ENCODE data around the gene OTOS. TPM values are rescaled to one million over a fixed set of nuclear protein-coding genes. Genes with fewer than 3 reads are reported as not detected.
A peak's percentile ranks its signal among the peaks of the same experiment; 100 is the strongest.

OTOS gene
- total RNA-seq, 1 donor from 2014 or later, result not detected

GRCh38 chr2:240135706-240136012 is 4.8 kb downstream of the OTOS start:
- no peak for ATAC-seq

DNA sequence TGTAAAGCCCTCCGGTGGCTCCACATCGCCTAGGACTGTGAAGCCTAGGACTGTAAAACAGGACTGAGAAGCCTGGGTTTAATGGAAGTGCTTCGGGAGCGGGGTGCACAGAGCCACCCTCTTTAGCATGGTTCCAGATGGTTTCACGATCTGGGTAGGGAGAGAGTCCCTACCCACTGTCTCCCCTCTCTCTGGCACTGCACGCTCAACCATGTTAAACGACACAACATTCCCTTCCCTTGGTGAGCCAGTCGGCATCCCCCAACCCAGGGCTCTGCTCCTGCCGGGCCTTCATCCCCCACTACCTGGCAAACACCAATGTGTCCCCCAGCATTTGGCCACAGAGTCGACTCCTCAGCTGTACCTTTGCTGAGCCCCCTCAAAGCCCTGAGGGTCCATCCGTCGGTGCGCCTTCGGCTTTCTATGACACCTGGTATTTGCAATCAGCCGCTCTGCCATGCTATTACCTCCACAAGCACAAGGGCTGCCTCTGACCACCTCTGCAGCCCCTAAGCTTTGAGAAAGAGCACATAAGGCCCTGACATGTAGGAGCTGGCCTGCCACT is 5.4 kb downstream of the OTOS start:
- ATAC-seq, result no peak

DNA sequence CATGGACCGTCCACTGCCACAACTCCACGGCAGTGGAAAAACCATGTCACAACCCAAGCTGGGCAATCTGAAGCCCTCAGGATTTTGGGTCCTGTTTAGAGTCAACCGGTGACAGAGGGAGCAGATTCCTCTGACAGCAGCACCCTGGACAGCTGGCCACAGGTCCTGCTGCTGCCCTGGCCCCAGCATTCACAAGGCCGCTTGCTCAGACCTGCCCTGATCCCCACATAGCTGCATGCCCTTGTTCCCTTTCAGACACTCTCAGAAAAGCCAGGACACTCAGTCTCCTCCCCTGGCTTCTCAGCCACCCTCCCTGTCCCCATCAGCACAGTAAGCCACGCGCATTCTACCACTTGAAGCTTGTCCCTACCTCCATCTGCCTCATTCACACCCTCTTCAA is 6.0 kb downstream of the OTOS start:
- ATAC-seq, result no peak

GRCh38 chr2:240133401-240133800 is 7.1 kb downstream of the OTOS start:
- no peak for ATAC-seq

GRCh38 chr2:240132651-240132980 is 7.8 kb downstream of the OTOS start:
- ATAC-seq, result no peak

DNA sequence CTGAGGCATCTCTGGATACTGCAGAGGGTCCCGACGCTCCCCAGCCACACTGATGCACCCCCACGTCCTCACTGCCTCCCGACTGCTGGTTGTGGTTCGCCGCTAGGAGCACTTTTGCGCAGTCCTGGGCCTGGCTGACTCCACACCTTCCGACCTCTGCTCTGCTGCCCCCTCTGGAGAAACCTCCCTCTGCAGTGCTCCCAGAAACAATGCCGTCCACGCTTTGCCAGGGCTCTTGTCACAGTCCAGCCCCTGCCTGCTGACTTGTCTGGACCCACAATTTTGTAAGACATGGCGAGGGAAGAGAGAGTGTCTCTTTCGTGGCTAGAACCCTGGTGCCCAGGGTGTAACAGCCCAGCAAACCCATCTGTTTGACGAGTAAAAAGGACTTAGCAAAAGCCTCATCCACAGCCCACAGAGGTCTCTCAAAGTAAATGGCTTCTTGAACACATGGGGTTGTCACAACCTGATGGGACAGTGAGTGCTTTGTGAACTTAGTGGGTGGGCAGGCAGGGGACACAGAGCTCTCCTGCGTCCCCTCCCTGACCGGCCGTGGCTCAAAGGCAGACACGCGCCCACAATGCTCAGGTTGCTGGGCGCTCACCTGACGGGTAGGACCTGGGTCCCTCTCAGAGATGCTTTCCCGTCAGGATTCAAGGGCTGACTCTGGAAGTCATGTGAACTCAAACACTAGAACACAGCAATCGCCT is 8.4 kb downstream of the OTOS start:
- ATAC-seq, result no peak

GRCh38 chr2:240131296-240131695 is 9.2 kb downstream of the OTOS start:
- no peak for ATAC-seq

- no peak for ATAC-seq
Measured at GRCh38 chr2:240130393-240131195, 9.9 kb downstream of the OTOS start.

- no peak for ATAC-seq
Measured at GRCh38 chr2:240129731-240130392, 10.6 kb downstream of the OTOS start.

- ATAC-seq, result no peak
Measured at GRCh38 chr2:240129311-240129710, 11.1 kb downstream of the OTOS start.

DNA sequence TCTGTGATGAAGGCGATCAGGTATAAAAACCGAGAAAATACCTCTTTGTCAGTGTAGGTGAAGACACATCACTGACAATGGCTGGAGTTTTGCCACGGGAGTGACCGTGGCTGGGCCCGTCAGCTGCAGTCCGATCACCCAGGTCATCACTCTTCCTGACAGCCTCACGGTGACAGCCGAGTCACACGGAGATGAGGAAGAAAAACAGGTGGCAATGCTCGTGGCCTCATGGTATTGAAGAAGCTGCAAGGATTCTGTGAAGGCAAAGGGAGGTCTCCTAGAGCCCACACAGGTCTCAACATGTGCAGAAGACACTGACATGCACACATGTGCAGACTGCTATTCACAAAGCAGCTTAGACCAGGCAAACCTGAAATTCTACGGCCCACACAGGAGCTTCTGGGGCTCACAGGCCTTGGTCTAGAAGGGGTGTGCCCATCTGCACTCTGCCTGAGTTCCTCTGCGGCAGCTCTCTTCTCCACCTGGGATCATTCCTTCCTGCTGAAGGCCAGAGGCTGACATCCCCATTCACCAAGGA is 11.8 kb downstream of the OTOS start:
- ATAC-seq, result peak; percentile 95

- ATAC-seq, result no peak
Measured at GRCh38 chr2:240127911-240128607, 12.4 kb downstream of the OTOS start.

- no peak for ATAC-seq
Measured at GRCh38 chr2:240127191-240127750, 13.2 kb downstream of the OTOS start.

DNA sequence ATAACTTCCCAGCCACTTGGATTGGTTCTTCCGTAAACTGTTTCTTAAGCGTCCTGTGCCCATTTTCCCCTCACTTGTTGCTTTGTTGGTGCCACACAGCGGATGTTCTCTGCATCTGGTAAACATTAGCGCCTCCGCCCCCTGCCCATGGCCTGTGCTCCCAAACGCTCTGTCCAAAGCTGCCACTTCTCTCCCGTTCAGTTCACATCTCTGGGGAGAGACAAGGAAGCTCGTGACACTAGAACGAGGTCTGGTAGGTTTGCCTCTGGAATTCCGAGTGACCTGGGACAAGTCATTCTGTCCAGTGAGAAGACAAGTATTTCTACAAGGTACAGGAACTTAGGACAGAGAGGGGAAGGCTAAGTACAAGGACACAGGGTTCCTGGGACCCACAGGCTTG is 13.7 kb downstream of the OTOS start:
- no peak for ATAC-seq

DNA sequence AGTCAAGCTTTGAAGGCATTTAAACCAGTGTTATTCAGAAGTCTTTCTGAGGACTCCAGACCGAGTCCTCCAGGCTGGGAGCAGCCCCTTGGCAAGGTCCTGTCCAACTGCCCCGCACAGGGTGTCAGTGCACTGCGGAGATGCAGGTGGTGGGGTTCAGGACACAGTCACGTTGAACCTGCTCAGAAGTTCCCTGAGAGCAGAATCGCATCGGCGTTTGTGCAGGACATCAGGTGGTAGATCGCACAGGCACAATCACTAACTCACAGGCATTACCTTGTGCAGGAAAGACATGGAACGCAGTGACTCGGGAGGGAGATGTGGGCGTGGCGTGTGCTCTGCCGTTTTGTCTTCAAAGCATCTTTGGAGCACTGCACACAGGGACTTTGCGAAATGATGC is 14.7 kb downstream of the OTOS start:
- ATAC-seq, result no peak

DNA sequence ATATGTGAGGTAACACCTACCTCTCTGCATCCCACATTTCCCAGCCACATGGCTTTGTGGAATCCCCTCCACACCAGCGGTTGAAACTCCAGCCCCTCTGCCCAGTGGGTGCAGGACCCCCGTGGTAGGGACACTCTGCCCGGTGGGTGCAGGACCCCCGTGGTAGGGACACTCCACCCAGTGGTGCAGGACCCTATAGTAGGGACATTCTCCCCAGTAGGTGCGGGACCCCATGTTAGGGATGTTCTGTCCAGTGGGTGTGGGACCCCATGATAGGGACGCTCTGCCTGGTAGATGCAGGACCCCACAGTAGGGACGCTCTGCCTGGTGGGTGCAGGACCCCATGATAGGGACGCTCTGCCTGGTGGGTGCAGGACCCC is 15.8 kb downstream of the OTOS start:
- no peak for ATAC-seq

DNA sequence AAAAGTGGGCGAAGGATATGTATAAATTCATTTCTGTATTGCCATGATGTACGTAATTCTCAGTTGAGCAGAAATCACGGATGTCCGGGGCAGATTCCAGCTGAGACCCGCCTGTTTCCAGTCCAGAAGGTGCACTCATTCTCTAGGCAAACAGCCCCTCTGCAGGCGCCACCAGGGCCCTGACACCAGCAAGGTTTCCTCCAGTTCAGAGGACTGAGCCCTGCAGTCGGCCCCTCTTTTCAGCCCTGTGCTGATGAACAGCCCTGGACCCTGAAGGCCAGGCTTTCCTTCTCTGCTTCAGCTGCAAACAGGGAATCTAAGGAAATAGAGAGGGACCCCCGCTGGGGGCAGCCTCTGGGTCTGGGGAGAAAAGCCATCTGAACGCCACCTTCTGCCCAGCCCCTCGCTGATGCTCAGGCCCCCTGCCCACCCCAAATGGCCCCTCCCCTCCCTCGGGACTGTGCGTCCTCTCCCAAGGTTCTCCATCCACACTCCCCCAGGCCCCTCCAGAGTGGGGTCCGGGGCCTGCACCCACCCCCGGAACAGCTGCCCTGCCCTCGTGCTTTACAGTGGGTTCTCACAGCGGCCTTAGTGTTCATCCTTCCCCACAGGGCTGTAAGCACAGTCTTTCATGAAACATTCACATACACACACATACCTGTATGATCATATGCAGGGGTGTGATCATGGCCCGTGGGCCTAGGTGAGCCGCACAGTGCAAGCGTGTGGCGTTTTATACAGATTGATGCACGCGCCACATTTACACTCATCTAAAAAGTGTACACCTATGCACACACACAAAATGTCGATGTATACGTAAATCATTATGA is 16.4 kb downstream of the OTOS start:
- no peak for ATAC-seq

DNA sequence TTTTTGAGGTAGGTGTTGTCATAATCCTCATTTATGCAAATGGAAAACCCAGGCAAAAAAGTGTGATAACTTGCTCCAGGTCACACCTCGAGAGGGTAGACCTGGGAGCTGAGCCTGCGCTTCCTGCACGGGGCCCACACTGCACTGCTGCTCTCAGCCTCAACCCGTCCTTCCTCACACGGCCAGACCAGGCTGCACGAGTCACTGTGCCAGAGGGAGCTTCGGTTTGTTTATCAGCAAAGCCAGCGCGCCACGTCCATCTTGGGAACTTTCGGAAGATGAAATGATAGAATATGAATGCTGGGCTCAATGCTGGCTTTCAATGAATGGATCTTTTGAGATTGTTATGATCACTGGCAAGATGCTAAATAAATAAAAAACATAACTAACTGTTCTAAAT is 18.8 kb downstream of the OTOS start:
- no peak for ATAC-seq

DNA sequence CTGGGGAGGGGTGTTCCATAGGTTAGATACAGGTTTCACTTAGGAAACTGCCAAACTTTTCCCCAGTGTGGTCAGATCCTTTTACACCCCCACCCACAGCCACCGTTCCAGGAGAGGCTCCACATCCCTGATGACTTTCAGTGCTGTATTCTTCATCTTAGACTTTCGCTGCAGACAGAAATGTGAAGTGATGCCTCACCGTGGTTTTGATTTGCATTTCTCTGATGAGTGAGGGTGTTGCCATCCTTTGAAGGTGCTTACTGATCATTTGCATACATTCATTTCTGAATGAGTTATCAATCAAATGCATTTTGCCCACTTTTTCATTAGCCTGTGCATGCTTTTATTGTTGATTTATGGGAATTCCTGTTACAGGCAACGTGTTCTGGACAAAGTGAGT is 19.3 kb downstream of the OTOS start:
- ATAC-seq, result no peak

DNA sequence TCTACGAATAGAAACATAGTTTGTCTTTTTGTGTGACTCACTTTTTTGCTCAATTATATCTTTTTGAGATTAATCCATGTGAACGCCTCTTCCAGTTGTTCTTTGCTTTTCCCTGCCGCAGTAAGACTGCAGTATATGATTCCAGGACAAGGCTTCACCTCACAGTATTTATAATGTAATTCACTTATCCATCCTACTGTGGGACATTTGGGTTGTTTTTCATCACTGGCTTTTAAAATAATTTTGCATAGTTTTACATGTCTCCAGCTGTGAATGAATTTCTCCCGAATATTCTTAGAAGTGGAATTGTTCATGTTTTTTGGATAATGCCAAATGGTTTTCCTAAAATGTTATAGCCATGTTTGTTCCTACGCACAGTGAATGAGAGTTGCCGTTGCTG is 26.2 kb downstream of the OTOS start:
- ATAC-seq, result no peak

GRCh38 chr2:240112914-240113690 is 27.4 kb downstream of the OTOS start:
- no peak for ATAC-seq
